Measurements from ENCODE around the gene TP53I3.
"Not testable (repeated sequence)": the region's sequence is repeated elsewhere in the genome, so short reads cannot be mapped to it uniquely, and the experiment has no call there.

Gene TP53I3

GRCh38 chr2:24095171-24095677 lies 10.6 kb upstream of the TP53I3 start:
- not testable (repeated sequence) for DNase-seq

DNA sequence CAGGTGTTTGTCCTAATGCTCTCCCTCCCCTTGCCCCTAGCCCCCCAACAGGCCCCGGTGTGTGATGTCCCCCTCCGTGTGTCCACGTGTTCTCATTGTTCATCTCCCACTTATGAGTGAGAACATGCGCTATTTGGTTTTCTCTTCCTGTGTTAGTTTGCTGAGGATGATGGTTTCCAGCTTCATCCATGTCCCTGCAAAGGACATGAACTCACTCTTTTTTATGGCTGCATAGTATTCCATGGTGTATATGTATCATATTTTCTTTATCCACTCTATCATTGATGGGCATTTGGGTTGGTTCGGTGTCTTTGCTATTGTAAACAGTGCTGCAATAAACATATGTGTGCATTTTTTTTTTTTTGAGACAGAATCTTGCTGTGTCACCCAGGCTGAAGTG lies 8.6 kb upstream of the TP53I3 start:
- not testable (repeated sequence) for DNase-seq

- DNase-seq, result no peak
Measured at GRCh38 chr2:24088821-24089359, 4.3 kb upstream of the TP53I3 start.

GRCh38 chr2:24087032-24087431 lies 2.4 kb upstream of the TP53I3 start:
- no peak for DNase-seq

- no peak for DNase-seq
Measured at GRCh38 chr2:24086241-24086640, 1.6 kb upstream of the TP53I3 start.

DNA sequence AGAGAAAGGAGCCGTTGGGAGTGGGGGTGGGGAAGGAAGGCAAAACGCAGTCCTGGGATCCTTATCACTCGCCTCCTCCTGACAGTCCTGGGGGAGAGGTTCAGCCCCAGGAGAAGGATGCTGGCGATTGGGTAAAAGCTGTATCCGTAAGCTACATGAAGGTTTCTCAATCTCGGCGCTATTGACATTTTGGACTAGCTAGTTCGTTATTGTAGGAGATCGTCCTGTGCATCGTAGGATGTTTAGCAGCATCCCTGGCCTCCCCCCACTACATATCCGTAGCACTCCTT lies 511 bp upstream of the TP53I3 start:
- DNase-seq, result no peak

DNA sequence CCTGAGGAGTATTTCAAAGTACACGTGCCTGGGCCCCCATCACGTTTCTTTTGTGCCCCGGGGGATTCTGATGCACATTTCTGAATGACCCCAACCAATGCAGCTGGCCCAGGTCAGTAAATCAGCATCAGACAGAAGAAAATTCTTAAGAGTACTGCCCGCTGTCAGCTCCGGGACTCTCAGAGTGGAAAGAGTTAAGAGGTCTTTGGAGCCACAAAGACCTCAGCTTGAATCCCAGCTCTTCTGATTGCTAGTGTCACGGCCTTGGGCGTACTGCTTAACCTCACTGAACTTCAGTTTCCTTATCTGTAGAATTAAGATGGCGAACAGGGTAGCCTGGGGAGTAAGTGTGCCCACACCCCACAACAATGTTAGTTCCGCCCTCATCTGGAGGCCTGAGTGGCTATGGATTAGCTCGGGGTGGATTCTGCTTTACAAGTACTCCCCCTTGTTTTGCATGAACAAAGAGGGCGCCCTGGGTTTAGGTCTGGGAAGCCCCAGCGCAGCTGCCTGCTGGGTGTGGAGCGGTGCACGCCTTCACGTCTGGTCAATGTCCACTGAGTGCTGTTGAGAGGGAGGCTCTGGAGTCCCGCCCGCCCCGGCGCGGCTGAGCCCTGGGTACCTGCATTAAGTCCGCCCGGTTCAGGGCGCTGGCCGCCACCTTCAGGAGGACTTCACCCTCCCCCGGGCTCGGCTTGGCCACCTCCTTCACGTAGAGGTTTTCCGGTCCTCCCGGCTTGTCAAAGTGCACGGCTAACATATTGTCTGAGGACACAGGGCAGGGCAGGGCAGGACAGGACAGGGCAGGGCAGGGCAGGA lies 858 bp downstream of the TP53I3 start:
- DNase-seq, result peak; percentile 52

GRCh38 chr2:24082787-24083566 lies 1.7 kb downstream of the TP53I3 start:
- DNase-seq, result no peak

DNA sequence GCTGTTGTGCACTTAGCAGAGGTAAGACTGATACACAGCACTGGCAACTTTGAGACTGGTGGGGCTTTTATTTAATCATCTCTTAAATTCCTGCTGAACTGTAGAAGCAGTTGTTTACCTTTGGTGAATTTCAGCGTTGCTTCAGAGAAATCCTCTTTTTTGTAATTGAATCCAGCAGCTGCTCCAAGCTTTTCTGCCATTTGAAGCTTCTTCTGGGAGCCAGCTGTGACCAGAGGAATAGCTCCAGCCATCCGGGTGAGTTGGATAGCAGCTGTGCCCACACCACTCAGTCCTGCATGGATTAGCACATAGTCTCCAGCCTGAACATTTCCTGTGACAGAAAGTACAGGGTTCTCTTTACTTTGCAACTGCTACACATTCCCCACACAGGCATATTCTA lies 3.9 kb downstream of the TP53I3 start:
- no peak for DNase-seq

GRCh38 chr2:24077879-24078278 lies 6.8 kb downstream of the TP53I3 start:
- DNase-seq, result no peak

DNA sequence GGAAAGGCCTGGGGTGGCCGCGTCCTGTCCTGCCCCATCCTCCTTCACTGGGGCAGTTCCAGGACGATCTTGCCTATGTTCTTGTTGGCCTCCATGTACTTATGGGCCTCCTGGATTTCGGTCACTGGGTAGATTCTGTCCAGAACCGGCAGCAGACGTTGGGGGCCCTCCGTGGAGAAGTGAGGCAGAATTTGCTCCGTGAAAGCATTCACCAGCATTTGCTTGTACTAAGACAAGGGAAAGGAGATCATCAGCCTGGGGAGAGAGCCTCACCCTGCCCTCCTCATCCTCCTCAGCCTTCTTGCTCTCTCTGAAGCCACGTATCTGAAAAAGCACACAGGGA lies 7.1 kb downstream of the TP53I3 start:
- no peak for DNase-seq

- DNase-seq, result no peak
Measured at GRCh38 chr2:24076849-24077534, 7.6 kb downstream of the TP53I3 start.

GRCh38 chr2:24075915-24076848 lies 8.5 kb downstream of the TP53I3 start, which contains the start of gene SF3B6:
Gene SF3B6 (minus strand): TSS chr2:24076326. CDS start chr2:24076229, 97 bp downstream.
- DNase-seq, result peak; percentile 100

DNA sequence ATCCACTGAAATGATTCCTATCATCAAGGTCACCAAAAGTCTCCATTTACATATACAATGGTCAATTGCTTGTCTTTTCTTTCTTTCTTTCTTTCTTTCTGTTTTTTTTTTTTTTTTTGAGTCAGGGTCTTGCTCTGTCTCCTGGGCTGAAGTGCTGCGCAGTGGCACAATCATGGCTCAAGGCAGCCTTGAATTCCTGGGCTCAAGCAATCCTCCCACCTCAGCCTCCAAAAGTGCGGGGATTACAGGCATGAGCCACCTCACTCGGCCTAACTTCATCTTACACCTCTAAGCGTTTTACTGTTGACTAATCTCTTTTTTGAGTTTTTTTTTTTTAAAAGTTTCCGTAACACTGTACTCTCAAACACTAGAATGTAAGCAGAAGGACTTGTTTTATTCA lies 9.4 kb downstream of the TP53I3 start:
- no peak for DNase-seq

- no peak for DNase-seq
Measured at GRCh38 chr2:24073816-24074215, 10.8 kb downstream of the TP53I3 start.

DNA sequence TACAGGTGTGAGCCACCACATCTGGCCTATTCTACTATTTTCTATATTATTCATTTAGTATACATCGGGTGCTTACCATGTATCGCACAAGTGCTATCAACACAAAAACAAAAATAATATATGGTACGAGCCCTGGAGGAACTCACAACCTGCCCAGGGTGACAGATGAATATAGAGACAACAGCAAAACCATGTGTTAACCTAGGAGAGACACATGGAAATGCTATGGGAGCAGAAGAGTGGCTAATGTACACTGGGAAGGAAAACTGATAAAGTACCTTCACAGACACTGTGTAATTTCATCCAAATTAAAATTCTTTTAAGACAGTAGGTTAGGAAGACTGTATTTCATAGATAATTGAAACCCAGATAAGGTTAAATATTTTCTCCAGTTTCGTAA lies 12.4 kb downstream of the TP53I3 start:
- DNase-seq, result no peak

DNA sequence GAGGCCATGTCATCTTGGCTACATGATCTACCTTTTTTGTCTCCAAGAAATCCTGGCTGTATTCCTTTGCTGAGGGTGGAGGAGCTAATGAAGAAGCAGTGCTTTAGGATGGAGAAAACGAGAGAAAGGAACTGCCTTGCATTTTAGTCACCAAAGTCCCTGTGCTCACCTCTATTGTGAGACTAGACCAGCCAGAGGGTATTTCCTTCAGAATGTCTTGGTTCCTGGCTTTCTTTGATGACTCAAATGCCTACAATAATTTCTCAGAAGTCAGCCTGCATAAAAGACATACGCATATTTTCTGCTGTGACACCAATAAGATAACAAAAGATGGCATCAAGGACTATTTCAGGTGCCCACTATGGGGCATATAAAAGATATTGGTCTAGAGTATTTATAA lies 19.3 kb downstream of the TP53I3 start:
- no peak for DNase-seq

DNA sequence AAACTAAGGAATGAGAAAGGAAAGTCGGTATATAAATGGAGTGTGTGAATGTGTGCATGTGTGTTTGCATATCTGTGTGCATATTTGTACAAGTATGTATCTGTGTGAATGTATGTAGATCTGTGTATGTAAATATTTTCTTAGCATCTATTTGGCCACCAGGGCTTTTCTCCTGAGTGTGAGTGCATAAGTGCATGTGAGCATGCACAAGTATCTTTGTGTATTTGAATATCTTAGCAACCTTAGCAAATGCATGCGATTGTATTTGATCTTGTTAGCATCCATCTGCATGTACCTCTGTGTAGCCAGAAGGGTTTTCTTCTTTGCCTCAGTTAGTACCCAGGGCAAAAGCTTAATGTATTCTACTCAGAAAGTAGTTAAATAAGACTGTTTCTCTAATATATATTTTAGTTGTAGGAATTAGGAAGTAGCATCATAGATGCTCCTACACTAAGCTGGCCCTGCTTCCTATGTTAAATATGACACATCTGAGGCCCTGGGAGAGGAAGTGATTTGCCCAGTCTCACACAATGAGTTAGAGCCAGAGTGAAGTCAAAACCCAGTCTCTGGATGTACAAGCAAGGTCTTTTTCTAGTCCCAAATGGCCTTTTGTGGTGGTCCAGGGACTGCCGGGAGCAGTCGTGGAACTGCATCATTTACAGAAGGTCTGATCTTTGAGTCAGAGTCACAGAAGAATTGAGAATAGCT lies 25.9 kb downstream of the TP53I3 start:
- DNase-seq, result no peak

GRCh38 chr2:24055750-24056149 lies 28.9 kb downstream of the TP53I3 start:
- DNase-seq, result no peak

- no peak for DNase-seq
Measured at GRCh38 chr2:24054366-24055010, 30.1 kb downstream of the TP53I3 start.

- no peak for DNase-seq
Measured at GRCh38 chr2:24052951-24053350, 31.7 kb downstream of the TP53I3 start.
